Measurements from ENCODE around the gene UBE2E3.

Gene UBE2E3

DNA sequence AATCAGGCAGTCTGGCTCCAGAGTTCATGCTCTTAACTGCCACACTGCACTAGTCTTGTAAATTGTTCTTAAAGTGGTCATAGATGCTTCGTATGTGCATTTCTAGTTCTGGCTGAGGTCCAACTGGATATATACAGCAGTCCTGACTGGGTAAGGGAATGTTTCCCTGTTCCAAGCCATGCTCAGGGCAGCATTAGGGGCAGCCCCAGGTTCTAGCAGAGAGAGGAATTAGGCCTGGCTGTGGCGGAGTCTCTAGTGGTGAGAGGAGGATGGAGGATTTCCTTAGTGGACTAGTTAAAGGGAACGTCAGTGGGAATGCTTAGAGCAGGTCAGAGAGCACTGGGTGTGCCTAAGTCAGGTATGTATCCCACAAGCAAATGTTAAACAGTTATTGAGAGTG is 28.0 kb downstream of the UBE2E3 start:
- DNase-seq (ENCODE audit: low read depth, low spot score) = no peak
- TF ChIP-seq, protein P1, sequence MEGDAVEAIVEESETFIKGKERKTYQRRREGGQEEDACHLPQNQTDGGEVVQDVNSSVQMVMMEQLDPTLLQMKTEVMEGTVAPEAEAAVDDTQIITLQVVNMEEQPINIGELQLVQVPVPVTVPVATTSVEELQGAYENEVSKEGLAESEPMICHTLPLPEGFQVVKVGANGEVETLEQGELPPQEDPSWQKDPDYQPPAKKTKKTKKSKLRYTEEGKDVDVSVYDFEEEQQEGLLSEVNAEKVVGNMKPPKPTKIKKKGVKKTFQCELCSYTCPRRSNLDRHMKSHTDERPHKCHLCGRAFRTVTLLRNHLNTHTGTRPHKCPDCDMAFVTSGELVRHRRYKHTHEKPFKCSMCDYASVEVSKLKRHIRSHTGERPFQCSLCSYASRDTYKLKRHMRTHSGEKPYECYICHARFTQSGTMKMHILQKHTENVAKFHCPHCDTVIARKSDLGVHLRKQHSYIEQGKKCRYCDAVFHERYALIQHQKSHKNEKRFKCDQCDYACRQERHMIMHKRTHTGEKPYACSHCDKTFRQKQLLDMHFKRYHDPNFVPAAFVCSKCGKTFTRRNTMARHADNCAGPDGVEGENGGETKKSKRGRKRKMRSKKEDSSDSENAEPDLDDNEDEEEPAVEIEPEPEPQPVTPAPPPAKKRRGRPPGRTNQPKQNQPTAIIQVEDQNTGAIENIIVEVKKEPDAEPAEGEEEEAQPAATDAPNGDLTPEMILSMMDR (IDR thresholded peaks at IDR 0.05; ENCODE audit: low read depth, low read length) = no peak
- no peak overlapping the region for H3K4me3 ChIP-seq (ENCODE audit: low read depth, low read length)
- in situ Hi-C loops (cut with HindIII; ENCODE audit: low sequenced_read_pairs) = no loop called here

DNA sequence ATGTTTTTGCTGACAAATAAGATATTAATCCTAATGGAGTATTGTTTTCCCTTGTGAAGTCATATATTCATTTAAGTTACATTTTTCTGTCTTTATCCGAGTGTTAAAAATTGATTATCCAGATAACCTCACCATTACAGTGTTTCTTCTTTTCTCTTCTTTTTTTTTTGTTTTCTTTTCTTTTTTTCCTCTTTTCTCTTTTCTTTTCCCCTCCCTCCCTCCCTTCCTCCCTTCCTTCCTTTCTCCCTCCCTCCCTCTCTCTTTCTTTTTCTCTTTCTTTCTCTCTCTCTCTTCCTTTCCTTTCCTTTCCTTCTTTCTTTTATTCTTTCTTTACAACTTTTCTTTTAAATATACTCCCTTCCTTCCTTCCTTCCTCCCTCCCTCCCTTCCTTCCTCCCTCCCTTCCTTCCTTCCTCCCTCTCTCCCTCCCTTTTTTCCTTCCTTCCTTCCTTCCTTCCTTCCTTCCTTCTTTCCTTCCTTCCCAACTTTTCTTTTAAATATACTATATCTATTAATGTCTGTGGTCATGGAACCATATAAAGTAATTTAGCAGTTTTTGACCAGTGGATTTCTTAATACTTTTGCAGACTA is 40.9 kb downstream of the UBE2E3 start:
- in situ Hi-C loops (cut with HindIII; ENCODE audit: low sequenced_read_pairs) = no loop called here
- TF ChIP-seq, protein P1 (IDR thresholded peaks at IDR 0.05; ENCODE audit: low read depth, low read length) = no peak
- H3K4me3 ChIP-seq (ENCODE audit: low read depth, low read length) = no peak overlapping the region
- no peak for DNase-seq (ENCODE audit: low read depth, low spot score)

- in situ Hi-C loops (cut with HindIII; ENCODE audit: low sequenced_read_pairs) = no loop called here
Measured at GRCh38 chr2:181022652-181023051, 42.2 kb downstream of the UBE2E3 start.

GRCh38 chr2:181025004-181025403 is 44.6 kb downstream of the UBE2E3 start:
- TF ChIP-seq, protein P1 (IDR thresholded peaks at IDR 0.05; ENCODE audit: low read depth, low read length) = no peak
- DNase-seq (ENCODE audit: low read depth, low spot score) = no peak

More at GRCh38 chr2:181022652-181023051, 42.2 kb downstream of the UBE2E3 start:
- no peak overlapping the region for H3K4me3 ChIP-seq (ENCODE audit: low read depth, low read length)
- TF ChIP-seq, protein P1 (IDR thresholded peaks at IDR 0.05; ENCODE audit: low read depth, low read length) = no peak
- DNase-seq (ENCODE audit: low read depth, low spot score) = no peak

DNA sequence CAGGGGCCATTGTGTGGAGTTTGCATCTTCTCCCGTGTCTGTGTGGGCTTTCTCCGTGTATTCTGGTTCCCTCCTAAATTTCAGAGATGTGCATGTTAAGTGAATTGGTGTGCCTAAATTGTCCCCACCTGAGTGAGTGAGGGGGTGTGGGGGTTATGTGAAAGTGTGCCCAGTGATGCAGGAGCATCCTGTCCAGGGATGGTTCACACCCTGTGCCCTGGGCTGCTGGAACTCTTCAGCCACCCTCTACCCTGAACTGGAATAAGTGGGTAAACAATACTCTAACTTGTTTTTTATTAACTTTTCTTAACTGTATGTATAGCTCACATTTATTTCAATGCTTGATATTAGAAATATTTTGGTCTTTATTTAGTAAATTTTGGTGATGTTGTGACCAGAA is 56.0 kb downstream of the UBE2E3 start:
- DNase-seq (ENCODE audit: low read depth, low spot score) = no peak
- in situ Hi-C loops (cut with HindIII; ENCODE audit: low sequenced_read_pairs) = no loop called here
- TF ChIP-seq, protein P1 (IDR thresholded peaks at IDR 0.05; ENCODE audit: low read depth, low read length) = no peak
- H3K4me3 ChIP-seq (ENCODE audit: low read depth, low read length) = no peak overlapping the region

More at GRCh38 chr2:181025004-181025403, 44.6 kb downstream of the UBE2E3 start:
- H3K4me3 ChIP-seq (ENCODE audit: low read depth, low read length) = no peak overlapping the region
- in situ Hi-C loops (cut with HindIII; ENCODE audit: low sequenced_read_pairs) = no loop called here

DNA sequence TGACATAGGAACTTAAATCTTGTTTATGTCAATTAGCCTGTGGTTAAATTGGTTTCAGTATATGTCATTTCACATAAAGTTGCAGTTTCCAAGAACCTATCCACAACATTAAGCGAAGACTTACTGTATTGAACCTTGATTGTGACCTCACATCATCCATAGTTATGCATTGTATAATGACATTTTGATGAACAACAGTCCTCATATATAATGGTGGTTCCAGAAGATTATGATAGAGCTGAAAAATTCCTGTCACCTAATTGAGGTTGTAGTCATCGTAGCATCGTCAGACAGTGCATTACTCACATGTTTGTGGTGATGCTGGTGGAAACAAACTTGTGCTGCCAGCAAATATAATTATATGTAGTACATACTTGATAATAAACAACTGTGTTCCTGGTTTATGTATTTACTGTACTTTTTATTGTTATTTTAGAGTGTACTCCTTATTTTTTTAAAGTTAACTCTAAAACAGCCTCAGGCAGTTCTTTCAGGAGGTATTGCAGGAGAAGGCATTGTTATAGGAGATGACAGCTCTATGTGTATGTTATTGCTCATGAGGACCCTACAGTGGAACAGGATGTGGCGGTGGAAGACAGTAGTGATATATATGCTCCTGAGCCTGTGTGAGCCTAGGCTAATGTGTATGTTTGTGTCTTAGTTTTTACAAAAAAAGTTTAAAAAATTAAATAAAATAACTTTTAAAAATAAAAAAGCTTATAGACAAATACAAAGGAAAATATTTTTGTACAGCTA is 56.6 kb downstream of the UBE2E3 start:
- H3K4me3 ChIP-seq (ENCODE audit: low read depth, low read length) = no peak overlapping the region
- TF ChIP-seq, protein P1 (IDR thresholded peaks at IDR 0.05; ENCODE audit: low read depth, low read length) = no peak
- DNase-seq (ENCODE audit: low read depth, low spot score) = peak; percentile 74
- in situ Hi-C loops (cut with HindIII; ENCODE audit: low sequenced_read_pairs) = no loop called here

Data from astrocyte of the spinal cord (primary cell).